Stomach smooth muscle (tissue), 2 donors: ENCODE data around the gene PHF14.

ENCODE experiments used
- H3K27ac ChIP-seq: one replicate; pipeline ENCODE4 v1.7.0; 2013; ENCODE audit warnings: mild to moderate bottlenecking, low read length, inconsistent platforms
- H3K27me3 ChIP-seq, 2 donors: one replicate each; pipeline ENCODE4 v1.7.0; 2013; ENCODE audit warnings: low read length in 2 of 2; ENCODE audit not compliant: insufficient read depth in 2 of 2, control insufficient read depth in 1 of 2
- H3K36me3 ChIP-seq, 2 donors: one replicate each; pipeline ENCODE4 v1.7.0; 2013; ENCODE audit warnings: low read length in 2 of 2; ENCODE audit not compliant: control insufficient read depth in 2 of 2, insufficient read depth in 2 of 2
- H3K4me1 ChIP-seq: one replicate; pipeline ENCODE4 v1.7.0; 2013; ENCODE audit warnings: low read length; ENCODE audit not compliant: control insufficient read depth, insufficient read depth
- H3K4me3 ChIP-seq, 2 donors: one replicate each; pipeline ENCODE4 v1.7.0; 2013; ENCODE audit warnings: low read length in 2 of 2
- H3K9ac ChIP-seq, 2 donors: one replicate each; pipeline ENCODE4 v1.7.0; 2013; ENCODE audit warnings: low read length in 2 of 2, mild to moderate bottlenecking in 1 of 2
- H3K9me3 ChIP-seq, 2 donors: one replicate each; pipeline ENCODE4 v1.7.0; 2013; ENCODE audit warnings: low read length in 2 of 2; ENCODE audit not compliant: control insufficient read depth in 2 of 2
- donor health status: healthy.
- donor health status: Pancreatic carcinoma.

PHF14 gene

GRCh38 chr7:11135573-11135972, 161.9 kb downstream of the PHF14 start:
- peaks cover 0 to 5% of the 10 kb centered on the region in 2 donors for H3K36me3 ChIP-seq
- no peaks in the 10 kb centered on the region for H3K9me3 ChIP-seq
- no peaks in the 10 kb centered on the region for H3K27me3 ChIP-seq
- H3K27ac ChIP-seq, result no peak overlapping the region
- H3K4me3 ChIP-seq, result no peak overlapping the region
- no peak overlapping the region for H3K9ac ChIP-seq
- no peaks in the 10 kb centered on the region for H3K4me1 ChIP-seq

GRCh38 chr7:11141541-11141940, 167.9 kb downstream of the PHF14 start:
- Histone ChIP-seq H3K9me3 (no peaks in the 10 kb centered on the region), H3K4me3 (no peak overlapping the region), H3K9ac (no peak overlapping the region), H3K27ac (no peak overlapping the region), H3K27me3 (no peaks in the 10 kb centered on the region), H3K36me3 (no peaks in the 10 kb centered on the region), H3K4me1 (no peaks in the 10 kb centered on the region)

GRCh38 chr7:11153694-11154093, 180.0 kb downstream of the PHF14 start:
- H3K27ac ChIP-seq, result no peak overlapping the region
- no peak overlapping the region for H3K9ac ChIP-seq
- H3K27me3 ChIP-seq, result no peaks in the 10 kb centered on the region
- no peaks in the 10 kb centered on the region for H3K36me3 ChIP-seq
- H3K4me1 ChIP-seq, result no peaks in the 10 kb centered on the region
- no peak overlapping the region for H3K4me3 ChIP-seq
- no peaks in the 10 kb centered on the region for H3K9me3 ChIP-seq

- Histone ChIP-seq H3K36me3 (no peaks in the 10 kb centered on the region), H3K9me3 (no peaks in the 10 kb centered on the region), H3K27me3 (no peaks in the 10 kb centered on the region), H3K27ac (no peak overlapping the region), H3K4me1 (no peaks in the 10 kb centered on the region), H3K9ac (no peak overlapping the region), H3K4me3 (no peak overlapping the region)
Observed at GRCh38 chr7:11155883-11156282, 182.2 kb downstream of the PHF14 start.

GRCh38 chr7:11161499-11161898, 187.8 kb downstream of the PHF14 start:
- Histone ChIP-seq H3K4me1 (no peaks in the 10 kb centered on the region), H3K9ac (no peak overlapping the region), H3K27me3 (no peaks in the 10 kb centered on the region), H3K36me3 (no peaks in the 10 kb centered on the region), H3K27ac (no peak overlapping the region), H3K4me3 (no peak overlapping the region), H3K9me3 (no peaks in the 10 kb centered on the region)

- H3K4me3 ChIP-seq, result no peak overlapping the region
Observed at GRCh38 chr7:11163220-11163619, 189.5 kb downstream of the PHF14 start.

GRCh38 chr7:11166051-11166450, 192.4 kb downstream of the PHF14 start:
- no peaks in the 10 kb centered on the region for H3K36me3 ChIP-seq
- no peaks in the 10 kb centered on the region for H3K9me3 ChIP-seq
- H3K9ac ChIP-seq, result no peak overlapping the region
- no peaks in the 10 kb centered on the region for H3K27me3 ChIP-seq
- no peak overlapping the region for H3K4me3 ChIP-seq
- no peak overlapping the region for H3K27ac ChIP-seq
- no peaks in the 10 kb centered on the region for H3K4me1 ChIP-seq

More at GRCh38 chr7:11163220-11163619, 189.5 kb downstream of the PHF14 start:
- Histone ChIP-seq H3K9ac (no peak overlapping the region), H3K27me3 (no peaks in the 10 kb centered on the region), H3K4me1 (no peaks in the 10 kb centered on the region), H3K36me3 (no peaks in the 10 kb centered on the region), H3K27ac (no peak overlapping the region), H3K9me3 (no peaks in the 10 kb centered on the region)

GRCh38 chr7:11168650-11169170, 195.0 kb downstream of the PHF14 start:
- H3K9me3 ChIP-seq, result no peaks in the 10 kb centered on the region
- no peaks in the 10 kb centered on the region for H3K36me3 ChIP-seq
- H3K4me3 ChIP-seq, result no peak overlapping the region
- no peaks in the 10 kb centered on the region for H3K4me1 ChIP-seq
- H3K9ac ChIP-seq, result no peak overlapping the region
- no peaks in the 10 kb centered on the region for H3K27me3 ChIP-seq
- H3K27ac ChIP-seq, result no peak overlapping the region

GRCh38 chr7:11170175-11170574, 196.5 kb downstream of the PHF14 start:
- Histone ChIP-seq H3K27ac (no peak overlapping the region), H3K9ac (no peak overlapping the region), H3K4me3 (no peak overlapping the region), H3K27me3 (no peaks in the 10 kb centered on the region), H3K36me3 (no peaks in the 10 kb centered on the region), H3K9me3 (no peaks in the 10 kb centered on the region), H3K4me1 (no peaks in the 10 kb centered on the region)

- Histone ChIP-seq H3K27me3 (no peaks in the 10 kb centered on the region), H3K4me3 (no peak overlapping the region), H3K4me1 (no peaks in the 10 kb centered on the region), H3K36me3 (no peaks in the 10 kb centered on the region), H3K9ac (no peak overlapping the region), H3K27ac (no peak overlapping the region), H3K9me3 (no peaks in the 10 kb centered on the region)
Observed at GRCh38 chr7:11170863-11171568, 197.3 kb downstream of the PHF14 start.

- Histone ChIP-seq H3K9ac (no peak overlapping the region), H3K36me3 (no peaks in the 10 kb centered on the region), H3K27ac (no peak overlapping the region), H3K4me3 (no peak overlapping the region), H3K27me3 (no peaks in the 10 kb centered on the region), H3K4me1 (no peaks in the 10 kb centered on the region), H3K9me3 (no peaks in the 10 kb centered on the region)
Observed at GRCh38 chr7:11171569-11172192, 198.0 kb downstream of the PHF14 start.
